Colonic mucosa (tissue), 4 donors: ENCODE results near the gene POLR1A. TPM values are rescaled to one million over a fixed set of nuclear protein-coding genes. Genes with fewer than 3 reads are reported as not detected.
A peak's percentile ranks its signal among the peaks of the same experiment; 100 is the strongest.

Experiments
- DNase-seq: peaks from one replicate; pipeline ENCODE4 v3.0.0-alpha.2; 2020
- H3K27ac ChIP-seq: fragments of 200-600 bp; one replicate; pipeline ENCODE4 v1.8.0; 2021
- H3K27me3 ChIP-seq: fragments of 200-600 bp; one replicate; pipeline ENCODE4 v1.8.0; 2021
- H3K36me3 ChIP-seq: fragments of 200-600 bp; one replicate; pipeline ENCODE4 v1.8.0; 2021
- H3K4me1 ChIP-seq: fragments of 200-600 bp; one replicate; pipeline ENCODE4 v1.8.0; 2021; ENCODE audit warnings: mild to moderate bottlenecking
- H3K4me3 ChIP-seq: fragments of 200-600 bp; one replicate; pipeline ENCODE4 v1.8.0; 2021
- H3K9ac ChIP-seq, 2 donors: one replicate each; pipeline ENCODE4 v1.7.0; 2013; ENCODE audit warnings: control low read depth in 2 of 2, low read depth in 2 of 2, low read length in 2 of 2
- H3K9me3 ChIP-seq: fragments of 200-600 bp; one replicate; pipeline ENCODE4 v1.8.0; 2021
- CTCF ChIP-seq: fragments of 200-600 bp; IDR thresholded peaks from one replicate; pipeline ENCODE4 v1.8.0; 2022; ENCODE audit warnings: antibody characterized with exemption, mild to moderate bottlenecking
- intact Hi-C: fragments of 100-400 bp; cut with DNase I; formaldehyde crosslinking; loops from one replicate; pipeline ENCODE4 v1.14.1; 2022
- total RNA-seq, 2 donors: library from RNA; stranded (reverse); fragmentation: NEBNext Ultra II Directional in 1 of 2; extraction: Animal tissue kit (Norgen Biotek cat#: 25700) in 1 of 2; gene quantifications; one replicate each; pipeline ENCODE4 v1.2.1, GENCODE V29; 2021
- donor health status: healthy.
- donor health status: DM: no; HTN: no; CAD: no.
- donor health status: DM: no; HTN: no; CAD: no.

POLR1A gene
- total RNA-seq = 10 to 100 TPM; 17.9 to 35.9 TPM

- Histone ChIP-seq H3K27ac (peak within 1 kb of the TSS; percentile 35), H3K9me3 (no peaks in the 10 kb centered on the region), H3K27me3 (no peaks in the 10 kb centered on the region), H3K36me3 (no peaks in the 10 kb centered on the region), H3K4me3 (peak within 1 kb of the TSS; percentile 90), H3K9ac (peak within 1 kb of the TSS; percentile 67 to 86), H3K4me1 (peaks cover 3% of the 10 kb centered on the region)
- peak; percentile 91 for DNase-seq
- TF ChIP-seq CTCF = no peak
- intact Hi-C loops = no loop called here
These were observed at the start of gene POLR1A for GRCh38 chr2:86105252-86105968. TSS of gene POLR1A (minus strand) at chr2:86105886. CDS start at chr2:86105776, 110 bp downstream.

DNA sequence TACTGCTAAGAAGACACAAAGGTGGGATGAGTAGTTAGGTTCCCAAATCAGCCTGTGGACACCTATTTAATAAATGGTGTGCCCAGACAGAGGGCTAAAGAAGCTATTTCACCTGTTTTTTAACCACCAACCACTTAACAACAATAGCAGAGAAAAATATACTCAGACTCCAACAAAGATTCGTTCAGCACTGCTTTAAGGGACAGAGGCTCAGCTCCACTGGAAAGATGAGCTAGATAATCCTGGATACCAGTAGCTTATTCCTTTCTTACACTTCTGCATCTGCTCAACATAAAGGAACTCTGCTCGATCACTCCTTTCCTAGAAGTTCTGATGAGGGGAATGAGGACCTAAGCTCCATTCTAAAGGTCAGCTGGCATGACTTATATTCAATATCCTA lies 44.8 kb upstream of the POLR1A start:
- intact Hi-C loops = no loop called here
- Histone ChIP-seq H3K9ac (no peak overlapping the region), H3K27me3 (no peaks in the 10 kb centered on the region), H3K36me3 (peaks cover 14% of the 10 kb centered on the region), H3K4me3 (no peak overlapping the region), H3K4me1 (no peaks in the 10 kb centered on the region), H3K9me3 (no peaks in the 10 kb centered on the region), H3K27ac (no peak overlapping the region)
- no peak for TF ChIP-seq CTCF
- DNase-seq = no peak

DNA sequence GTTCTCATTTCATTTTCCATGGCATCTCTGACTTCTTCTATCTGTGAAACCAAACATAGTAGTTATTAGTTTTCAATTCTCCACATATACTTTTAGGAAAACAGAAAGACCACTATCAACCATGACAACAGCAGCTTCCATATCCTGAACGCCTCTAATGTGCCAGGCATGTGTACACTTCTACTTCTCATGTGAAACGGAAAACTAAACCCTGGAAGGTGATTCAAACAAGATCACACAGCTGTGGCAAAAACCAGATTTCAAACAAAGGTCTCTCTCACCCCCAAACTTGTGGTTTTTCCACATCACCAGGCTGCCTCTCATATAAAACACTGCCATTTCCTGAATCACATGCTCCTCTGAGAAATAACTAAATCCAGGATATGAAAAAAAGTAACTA lies 42.1 kb upstream of the POLR1A start:
- intact Hi-C loops = no loop called here
- Histone ChIP-seq H3K36me3 (peaks cover 15% of the 10 kb centered on the region), H3K9me3 (no peaks in the 10 kb centered on the region), H3K9ac (no peak overlapping the region), H3K27ac (no peak overlapping the region), H3K4me3 (no peak overlapping the region), H3K27me3 (no peaks in the 10 kb centered on the region), H3K4me1 (no peaks in the 10 kb centered on the region)
- TF ChIP-seq CTCF = no peak
- DNase-seq = no peak

- Histone ChIP-seq H3K4me3 (no peak overlapping the region), H3K4me1 (no peaks in the 10 kb centered on the region), H3K27me3 (no peaks in the 10 kb centered on the region), H3K9ac (no peak overlapping the region), H3K9me3 (no peaks in the 10 kb centered on the region), H3K27ac (no peak overlapping the region), H3K36me3 (peaks cover 15% of the 10 kb centered on the region)
- no peak for DNase-seq
- intact Hi-C loops = no loop called here
- TF ChIP-seq CTCF = no peak
These were observed 38.4 kb upstream of the POLR1A start for GRCh38 chr2:86143926-86144685.

DNA sequence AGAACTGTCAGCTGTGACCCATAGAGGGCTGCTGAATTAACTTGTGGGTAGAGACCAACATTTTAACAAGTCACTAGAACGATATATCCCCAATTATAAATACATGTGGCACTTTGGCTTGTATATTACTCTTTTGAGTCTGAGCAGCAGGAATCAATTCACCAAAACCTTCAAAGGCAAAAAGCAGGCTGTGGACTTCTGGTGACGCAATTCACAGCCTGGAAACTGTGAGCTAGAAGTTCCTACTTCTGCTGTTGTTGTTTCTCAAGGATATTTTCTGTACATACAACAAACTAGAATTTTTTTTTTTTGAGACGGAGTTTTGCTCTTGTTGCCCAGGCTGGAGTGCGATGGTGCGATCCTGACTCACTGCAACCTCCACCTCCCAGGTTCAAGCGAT lies 37.6 kb upstream of the POLR1A start:
- Histone ChIP-seq H3K9ac (no peak overlapping the region), H3K4me3 (no peak overlapping the region), H3K27ac (no peak overlapping the region), H3K4me1 (no peaks in the 10 kb centered on the region), H3K9me3 (no peaks in the 10 kb centered on the region), H3K36me3 (peaks cover 15% of the 10 kb centered on the region), H3K27me3 (no peaks in the 10 kb centered on the region)
- intact Hi-C loops = no loop called here
- DNase-seq = no peak
- TF ChIP-seq CTCF = no peak
